Fibroblast of lung (primary cell): ENCODE measurements around the gene PLAAT4. TPM values are rescaled to one million over a fixed set of nuclear protein-coding genes. Genes with fewer than 3 reads are reported as not detected.
"Not testable (repeated sequence)": the region's sequence is repeated elsewhere in the genome, so short reads cannot be mapped to it uniquely, and the experiment has no call there.

Experiments used
- DNase-seq, 2 donors: peaks; one replicate each; pipeline versions ENCODE4 v3.0.0 to v3.0.0-alpha.2; 2010; ENCODE audit warnings: low read depth in 2 of 2
- H2AFZ ChIP-seq: 2 replicates; pipeline ENCODE4 v1.5.1; 2012; ENCODE audit warnings: low read length, control low read depth, inconsistent platforms
- H3K27ac ChIP-seq: 2 replicates; pipeline ENCODE4 v1.5.1; 2011; ENCODE audit warnings: low read length, control low read depth; ENCODE audit not compliant: insufficient read depth
- H3K27me3 ChIP-seq: 2 replicates; pipeline ENCODE4 v1.5.1; 2011; ENCODE audit warnings: mild to moderate bottlenecking, low read length; ENCODE audit not compliant: control insufficient read depth, insufficient read depth
- H3K36me3 ChIP-seq: 2 replicates; pipeline ENCODE4 v1.5.1; 2011; ENCODE audit warnings: low read length; ENCODE audit not compliant: control insufficient read depth, insufficient read depth
- H3K4me1 ChIP-seq: 2 replicates; pipeline ENCODE4 v1.5.1; 2011; ENCODE audit warnings: low read length; ENCODE audit not compliant: control insufficient read depth, insufficient read depth; ENCODE audit errors: extremely low read depth
- H3K4me2 ChIP-seq: 2 replicates; pipeline ENCODE4 v1.5.1; 2011; ENCODE audit warnings: low read length, control low read depth; ENCODE audit not compliant: insufficient read depth; ENCODE audit errors: extremely low read depth
- H3K4me3 ChIP-seq, 4 experiments: fragments of 200-600 bp in 1 of 4; sonication (generic) in 1 of 4; replicated peaks in 1 of 4; 2 replicates each; pipeline ENCODE4 v1.5.1; 2011 to 2016; ENCODE audit warnings: low read length in 4 of 4, low read depth in 3 of 4, mild to moderate bottlenecking in 3 of 4, control low read depth in 2 of 4, inconsistent platforms in 1 of 4, mixed read lengths in 1 of 4; ENCODE audit not compliant: insufficient read depth in 1 of 4; ENCODE audit errors: control extremely low read depth in 1 of 4
- H3K79me2 ChIP-seq: 2 replicates; pipeline ENCODE4 v1.5.1; 2012; ENCODE audit warnings: mild to moderate bottlenecking, low read length, inconsistent platforms; ENCODE audit not compliant: control insufficient read depth, insufficient read depth
- H3K9ac ChIP-seq: 2 replicates; pipeline ENCODE4 v1.5.1; 2011; ENCODE audit warnings: mild to moderate bottlenecking, low read length, control low read depth; ENCODE audit not compliant: insufficient read depth
- H3K9me3 ChIP-seq: 2 replicates; pipeline ENCODE4 v1.5.1; 2012; ENCODE audit warnings: low read depth, low read length; ENCODE audit not compliant: control insufficient read depth, insufficient read depth
- H4K20me1 ChIP-seq: 2 replicates; pipeline ENCODE4 v1.5.1; 2011; ENCODE audit warnings: low read length; ENCODE audit not compliant: control insufficient read depth, insufficient read depth; ENCODE audit errors: extremely low read depth
- EZH2 ChIP-seq: IDR thresholded peaks from 2 replicates; pipeline ENCODE4 v1.5.1; 2012; ENCODE audit warnings: low read length, control low read depth, mild to moderate bottlenecking; ENCODE audit errors: missing control alignments
- polyA plus RNA-seq, 2 donors: library from polyadenylated mRNA; depleted of rRNA in 1 of 2; stranded (reverse) in 1 of 2; unstranded in 1 of 2; fragments of >200 nt; gene quantifications; 2 replicates each; pipeline ENCODE4 v1.2.1, GENCODE V29; 2011 to 2012; ENCODE audit warnings: missing spikeins in 1 of 2
- total RNA-seq: library from RNA; depleted of rRNA; stranded (reverse); fragments of >200 nt; gene quantifications from 2 replicates; pipeline ENCODE4 v1.2.1, GENCODE V29; 2014
- TF ChIP-seq, protein P1 (sequence below), 2 donors: IDR thresholded peaks in 1 of 2; conservative IDR thresholded peaks in 1 of 2; 1 replicate in 1 of 2; 2 replicates in 1 of 2; pipeline ENCODE4 v1.5.1; 2011 to 2012; ENCODE audit warnings: low read length in 2 of 2, control low read depth in 1 of 2, inconsistent platforms in 1 of 2, low read depth in 1 of 2, mild to moderate bottlenecking in 1 of 2

The PLAAT4 gene
- total and polyA plus RNA-seq, 2 donors (not counting 1 experiment from before 2014, with no cell fraction given): 47.4 to 85.7 TPM

DNA sequence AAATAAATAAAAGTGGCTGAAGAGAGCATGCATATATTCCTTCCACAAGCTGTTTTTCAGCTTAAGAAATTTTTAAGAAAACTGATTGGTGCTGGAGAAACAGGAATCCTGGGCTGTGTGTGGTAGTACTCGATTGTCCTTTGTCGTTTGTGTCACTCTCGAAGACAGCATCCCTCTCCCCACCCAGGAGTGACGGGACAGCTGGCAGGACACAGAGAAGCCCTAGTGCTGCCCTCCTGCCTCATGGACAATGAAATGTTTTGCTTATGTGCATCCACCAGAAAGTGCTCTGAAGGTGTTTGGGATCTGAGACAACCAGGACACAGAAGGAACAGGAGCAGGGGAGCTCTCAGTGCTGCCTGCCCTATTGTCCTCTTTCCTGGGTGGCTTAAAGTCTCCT, 12.8 kb downstream of the PLAAT4 start:
- Histone ChIP-seq H3K27me3 (no peaks in the 10 kb centered on the region), H3K27ac (no peak overlapping the region), H3K9me3 (no peaks in the 10 kb centered on the region), H2AFZ (no peak overlapping the region), H4K20me1 (no peaks in the 10 kb centered on the region), H3K4me1 (no peaks in the 10 kb centered on the region), H3K79me2 (no peaks in the 10 kb centered on the region), H3K36me3 (no peaks in the 10 kb centered on the region), H3K4me2 (no peak overlapping the region), H3K9ac (no peak overlapping the region), H3K4me3 (no peak overlapping the region)
- TF ChIP-seq, protein P1, sequence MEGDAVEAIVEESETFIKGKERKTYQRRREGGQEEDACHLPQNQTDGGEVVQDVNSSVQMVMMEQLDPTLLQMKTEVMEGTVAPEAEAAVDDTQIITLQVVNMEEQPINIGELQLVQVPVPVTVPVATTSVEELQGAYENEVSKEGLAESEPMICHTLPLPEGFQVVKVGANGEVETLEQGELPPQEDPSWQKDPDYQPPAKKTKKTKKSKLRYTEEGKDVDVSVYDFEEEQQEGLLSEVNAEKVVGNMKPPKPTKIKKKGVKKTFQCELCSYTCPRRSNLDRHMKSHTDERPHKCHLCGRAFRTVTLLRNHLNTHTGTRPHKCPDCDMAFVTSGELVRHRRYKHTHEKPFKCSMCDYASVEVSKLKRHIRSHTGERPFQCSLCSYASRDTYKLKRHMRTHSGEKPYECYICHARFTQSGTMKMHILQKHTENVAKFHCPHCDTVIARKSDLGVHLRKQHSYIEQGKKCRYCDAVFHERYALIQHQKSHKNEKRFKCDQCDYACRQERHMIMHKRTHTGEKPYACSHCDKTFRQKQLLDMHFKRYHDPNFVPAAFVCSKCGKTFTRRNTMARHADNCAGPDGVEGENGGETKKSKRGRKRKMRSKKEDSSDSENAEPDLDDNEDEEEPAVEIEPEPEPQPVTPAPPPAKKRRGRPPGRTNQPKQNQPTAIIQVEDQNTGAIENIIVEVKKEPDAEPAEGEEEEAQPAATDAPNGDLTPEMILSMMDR (conservative IDR thresholded peaks at IDR 0.05 in 1 of 2, IDR thresholded peaks at IDR 0.05 in 1 of 2; ENCODE audit: low read depth in 1 of 2, low read length in 2 of 2): no peak
- TF ChIP-seq EZH2: no peak
- DNase-seq: no peak

DNA sequence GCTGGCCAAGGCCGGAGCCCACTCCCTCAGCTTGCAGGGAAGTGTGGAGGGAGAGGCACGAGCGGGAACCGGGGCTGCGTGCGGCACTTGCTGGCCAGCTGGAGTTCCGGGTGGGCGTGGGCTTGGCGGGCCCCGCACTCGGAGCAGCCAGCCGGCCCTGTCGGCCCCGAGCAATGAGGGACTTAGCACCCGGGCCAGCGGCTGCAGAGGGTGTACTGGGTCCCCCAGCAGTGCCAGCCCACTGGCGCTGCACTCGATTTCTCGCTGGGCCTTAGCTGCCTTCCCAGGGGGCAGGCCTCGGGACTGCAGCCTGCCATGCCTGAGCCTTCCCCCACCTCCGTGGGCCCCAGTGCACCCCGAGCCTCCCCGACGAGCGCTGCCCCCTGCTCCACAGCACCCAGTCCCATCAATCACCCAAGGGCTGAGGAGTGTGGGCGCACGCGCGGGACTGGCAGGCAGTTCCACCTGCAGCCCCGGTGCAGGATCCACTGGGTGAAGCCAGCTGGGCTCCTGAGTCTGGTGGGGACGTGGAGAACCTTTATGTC, 13.6 kb downstream of the PLAAT4 start:
- not testable (repeated sequence) for H3K9ac ChIP-seq, DNase-seq, H3K4me3 ChIP-seq, H3K79me2 ChIP-seq, H3K27me3 ChIP-seq, H3K4me1 ChIP-seq, H3K4me2 ChIP-seq, H4K20me1 ChIP-seq, H3K36me3 ChIP-seq, H2AFZ ChIP-seq, H3K9me3 ChIP-seq, H3K27ac ChIP-seq

DNA sequence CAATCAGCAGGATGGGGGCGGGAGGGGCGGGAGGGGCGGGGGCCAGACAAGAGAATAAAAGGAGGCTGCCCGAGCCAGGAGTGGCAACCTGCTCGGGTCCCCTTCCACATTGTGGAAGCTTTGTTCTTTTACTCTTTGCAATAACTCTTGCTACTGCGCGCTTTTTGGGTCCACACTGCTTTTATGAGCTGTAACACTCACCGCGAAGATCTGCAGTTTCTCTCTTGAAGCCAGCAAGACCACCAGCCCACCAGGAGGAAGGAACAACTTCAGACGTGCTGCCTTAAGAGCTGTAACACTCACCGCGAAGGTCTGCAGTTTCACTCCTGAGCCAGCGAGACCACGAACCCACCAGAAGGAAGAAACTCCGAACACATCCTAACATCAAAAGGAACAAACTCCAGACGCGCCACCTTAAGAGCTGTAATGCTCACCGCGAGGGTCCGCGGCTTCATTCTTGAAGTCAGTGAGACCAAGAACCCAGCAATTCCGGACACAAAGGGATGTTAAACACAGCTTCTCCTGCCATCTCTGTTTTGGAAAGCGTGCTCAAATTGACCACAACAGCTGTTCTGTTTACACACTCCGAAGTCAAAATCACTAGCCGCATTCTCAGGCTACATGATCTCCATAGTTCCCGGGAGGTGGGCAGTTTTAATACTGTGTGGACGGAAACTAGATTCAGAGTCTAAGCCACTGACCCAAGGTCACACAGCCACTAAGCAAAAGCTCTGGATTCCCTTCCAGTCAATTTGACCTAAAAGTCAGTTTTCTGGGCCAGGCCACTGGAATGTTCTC, 14.7 kb downstream of the PLAAT4 start:
- Histone ChIP-seq H3K9ac (no peak overlapping the region), H2AFZ (no peak overlapping the region)
- TF ChIP-seq EZH2: no peak
- TF ChIP-seq, protein P1 (conservative IDR thresholded peaks at IDR 0.05 in 1 of 2, IDR thresholded peaks at IDR 0.05 in 1 of 2; ENCODE audit: low read depth in 1 of 2, low read length in 2 of 2): no peak

More for the DNA sequence above, 14.7 kb downstream of the PLAAT4 start:
- H3K36me3 ChIP-seq: no peaks in the 10 kb centered on the region
- no peaks in the 10 kb centered on the region for H3K79me2 ChIP-seq
- no peak overlapping the region for H3K4me3 ChIP-seq
- no peaks in the 10 kb centered on the region for H3K9me3 ChIP-seq
- no peaks in the 10 kb centered on the region for H3K27me3 ChIP-seq
- no peak overlapping the region for H3K27ac ChIP-seq
- no peaks in the 10 kb centered on the region for H3K4me1 ChIP-seq
- H3K4me2 ChIP-seq: no peak overlapping the region
- peak in 1 of 2 donors; percentile 8 for DNase-seq
- no peaks in the 10 kb centered on the region for H4K20me1 ChIP-seq
